SK-N-SH (cell line): ENCODE data around the gene CDC14B.

Source experiments
- EP300 ChIP-seq, 2 experiments: IDR thresholded peaks; 2 replicates each; pipeline versions ENCODE4 v1.4.0 to v1.6.1; 2012; ENCODE audit warnings: borderline replicate concordance in 1 of 2, low read depth in 1 of 2, low read length in 1 of 2
- GABPA ChIP-seq: IDR thresholded peaks from 2 replicates; pipeline ENCODE4 v1.4.0; 2012; ENCODE audit warnings: low read depth, mild to moderate bottlenecking
- JUND ChIP-seq: IDR thresholded peaks from 2 replicates; pipeline ENCODE4 v1.4.0; 2012
- MEF2A ChIP-seq: IDR thresholded peaks from 2 replicates; pipeline ENCODE4 v1.4.0; 2012; ENCODE audit warnings: low read depth, borderline replicate concordance
- POLR2AphosphoS5 ChIP-seq: IDR thresholded peaks from 2 replicates; pipeline ENCODE4 v1.6.1; 2012; ENCODE audit warnings: low read depth, low read length
- RCOR1 ChIP-seq: fragments of 150-350 bp; IDR thresholded peaks from 2 replicates; pipeline ENCODE4 v1.6.1; 2017; ENCODE audit warnings: antibody characterized with exemption, low read length
- RFX5 ChIP-seq: IDR thresholded peaks from 2 replicates; pipeline ENCODE4 v1.6.1; 2012; ENCODE audit warnings: mild to moderate bottlenecking, improper control_type of control experiment, low read length
- YY1 ChIP-seq: IDR thresholded peaks from 2 replicates; pipeline ENCODE4 v1.4.0; 2012; ENCODE audit warnings: low read depth, mild to moderate bottlenecking
- TF ChIP-seq, protein P1 (sequence below): fragments of 200-600 bp; sonication (generic); IDR thresholded peaks from 2 replicates; pipeline ENCODE4 v1.6.1; 2017; ENCODE audit warnings: antibody characterized with exemption, mild to moderate bottlenecking, moderate library complexity
- TF ChIP-seq, protein P2 (sequence below): IDR thresholded peaks from 2 replicates; pipeline ENCODE4 v1.4.0; 2012; ENCODE audit warnings: low read depth
- TF ChIP-seq, protein P3 (sequence below): IDR thresholded peaks from 2 replicates; pipeline ENCODE4 v1.6.1; 2012; ENCODE audit warnings: mild to moderate bottlenecking, low read depth, low read length, moderate library complexity
- TF ChIP-seq, protein P4 (sequence below): IDR thresholded peaks from 2 replicates; pipeline ENCODE4 v1.4.0; 2012; ENCODE audit warnings: low read depth, borderline replicate concordance

DNA sequence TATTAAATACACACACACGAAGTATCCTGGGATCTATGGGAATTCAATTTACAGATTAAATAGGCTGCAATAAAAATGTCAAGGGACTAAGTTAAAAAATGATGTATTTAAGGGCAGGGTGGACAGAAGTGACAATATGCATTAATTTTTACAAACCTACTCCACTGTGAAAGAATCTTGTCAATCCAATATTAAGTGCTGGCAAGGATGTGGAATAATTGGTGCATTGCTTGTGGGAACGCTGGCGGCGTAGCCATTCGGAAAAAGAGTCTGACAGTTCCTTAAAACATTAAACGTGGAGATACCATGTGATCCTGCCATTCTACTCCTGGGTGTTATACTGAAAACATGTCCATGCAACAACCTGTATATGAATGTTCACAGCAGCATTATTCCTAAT, 4.2 kb downstream of the CDC14B start:
- TF ChIP-seq, protein P1, sequence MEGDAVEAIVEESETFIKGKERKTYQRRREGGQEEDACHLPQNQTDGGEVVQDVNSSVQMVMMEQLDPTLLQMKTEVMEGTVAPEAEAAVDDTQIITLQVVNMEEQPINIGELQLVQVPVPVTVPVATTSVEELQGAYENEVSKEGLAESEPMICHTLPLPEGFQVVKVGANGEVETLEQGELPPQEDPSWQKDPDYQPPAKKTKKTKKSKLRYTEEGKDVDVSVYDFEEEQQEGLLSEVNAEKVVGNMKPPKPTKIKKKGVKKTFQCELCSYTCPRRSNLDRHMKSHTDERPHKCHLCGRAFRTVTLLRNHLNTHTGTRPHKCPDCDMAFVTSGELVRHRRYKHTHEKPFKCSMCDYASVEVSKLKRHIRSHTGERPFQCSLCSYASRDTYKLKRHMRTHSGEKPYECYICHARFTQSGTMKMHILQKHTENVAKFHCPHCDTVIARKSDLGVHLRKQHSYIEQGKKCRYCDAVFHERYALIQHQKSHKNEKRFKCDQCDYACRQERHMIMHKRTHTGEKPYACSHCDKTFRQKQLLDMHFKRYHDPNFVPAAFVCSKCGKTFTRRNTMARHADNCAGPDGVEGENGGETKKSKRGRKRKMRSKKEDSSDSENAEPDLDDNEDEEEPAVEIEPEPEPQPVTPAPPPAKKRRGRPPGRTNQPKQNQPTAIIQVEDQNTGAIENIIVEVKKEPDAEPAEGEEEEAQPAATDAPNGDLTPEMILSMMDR: no peak
- TF ChIP-seq RCOR1 (no peak), POLR2AphosphoS5 (no peak), GABPA (no peak), YY1 (no peak), RFX5 (no peak), JUND (no peak), EP300 (IDR thresholded peaks at IDR 0.05; ENCODE audit: borderline replicate concordance in 1 of 2, low read depth in 1 of 2, low read length in 1 of 2) (no peak), MEF2A (no peak)
- TF ChIP-seq, protein P2, sequence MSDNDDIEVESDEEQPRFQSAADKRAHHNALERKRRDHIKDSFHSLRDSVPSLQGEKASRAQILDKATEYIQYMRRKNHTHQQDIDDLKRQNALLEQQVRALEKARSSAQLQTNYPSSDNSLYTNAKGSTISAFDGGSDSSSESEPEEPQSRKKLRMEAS: no peak
- TF ChIP-seq, protein P3, sequence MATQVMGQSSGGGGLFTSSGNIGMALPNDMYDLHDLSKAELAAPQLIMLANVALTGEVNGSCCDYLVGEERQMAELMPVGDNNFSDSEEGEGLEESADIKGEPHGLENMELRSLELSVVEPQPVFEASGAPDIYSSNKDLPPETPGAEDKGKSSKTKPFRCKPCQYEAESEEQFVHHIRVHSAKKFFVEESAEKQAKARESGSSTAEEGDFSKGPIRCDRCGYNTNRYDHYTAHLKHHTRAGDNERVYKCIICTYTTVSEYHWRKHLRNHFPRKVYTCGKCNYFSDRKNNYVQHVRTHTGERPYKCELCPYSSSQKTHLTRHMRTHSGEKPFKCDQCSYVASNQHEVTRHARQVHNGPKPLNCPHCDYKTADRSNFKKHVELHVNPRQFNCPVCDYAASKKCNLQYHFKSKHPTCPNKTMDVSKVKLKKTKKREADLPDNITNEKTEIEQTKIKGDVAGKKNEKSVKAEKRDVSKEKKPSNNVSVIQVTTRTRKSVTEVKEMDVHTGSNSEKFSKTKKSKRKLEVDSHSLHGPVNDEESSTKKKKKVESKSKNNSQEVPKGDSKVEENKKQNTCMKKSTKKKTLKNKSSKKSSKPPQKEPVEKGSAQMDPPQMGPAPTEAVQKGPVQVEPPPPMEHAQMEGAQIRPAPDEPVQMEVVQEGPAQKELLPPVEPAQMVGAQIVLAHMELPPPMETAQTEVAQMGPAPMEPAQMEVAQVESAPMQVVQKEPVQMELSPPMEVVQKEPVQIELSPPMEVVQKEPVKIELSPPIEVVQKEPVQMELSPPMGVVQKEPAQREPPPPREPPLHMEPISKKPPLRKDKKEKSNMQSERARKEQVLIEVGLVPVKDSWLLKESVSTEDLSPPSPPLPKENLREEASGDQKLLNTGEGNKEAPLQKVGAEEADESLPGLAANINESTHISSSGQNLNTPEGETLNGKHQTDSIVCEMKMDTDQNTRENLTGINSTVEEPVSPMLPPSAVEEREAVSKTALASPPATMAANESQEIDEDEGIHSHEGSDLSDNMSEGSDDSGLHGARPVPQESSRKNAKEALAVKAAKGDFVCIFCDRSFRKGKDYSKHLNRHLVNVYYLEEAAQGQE: no peak
- TF ChIP-seq, protein P4, sequence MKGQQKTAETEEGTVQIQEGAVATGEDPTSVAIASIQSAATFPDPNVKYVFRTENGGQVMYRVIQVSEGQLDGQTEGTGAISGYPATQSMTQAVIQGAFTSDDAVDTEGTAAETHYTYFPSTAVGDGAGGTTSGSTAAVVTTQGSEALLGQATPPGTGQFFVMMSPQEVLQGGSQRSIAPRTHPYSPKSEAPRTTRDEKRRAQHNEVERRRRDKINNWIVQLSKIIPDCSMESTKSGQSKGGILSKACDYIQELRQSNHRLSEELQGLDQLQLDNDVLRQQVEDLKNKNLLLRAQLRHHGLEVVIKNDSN: no peak
